ENCODE results near the gene DGAT2L6.
"Not testable (repeated sequence)": the region's sequence is repeated elsewhere in the genome, so short reads cannot be mapped to it uniquely, and the experiment has no call there.

Gene DGAT2L6

DNA sequence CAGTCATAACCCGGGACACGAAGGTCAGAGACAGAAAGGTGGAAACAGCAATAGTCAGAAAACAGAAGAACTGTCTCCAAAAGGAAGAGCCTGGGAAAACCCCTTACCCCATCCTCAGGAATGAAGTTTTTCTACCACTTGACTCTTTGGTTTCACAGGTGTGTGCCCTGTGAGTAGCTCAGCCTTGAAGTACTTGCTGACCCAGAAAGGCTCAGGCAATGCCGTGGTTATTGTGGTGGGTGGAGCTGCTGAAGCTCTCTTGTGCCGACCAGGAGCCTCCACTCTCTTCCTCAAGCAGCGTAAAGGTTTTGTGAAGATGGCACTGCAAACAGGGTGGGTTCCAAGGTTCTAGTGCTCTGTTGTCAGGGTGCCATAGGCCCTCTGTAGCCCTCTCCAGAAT lies 24.4 kb downstream of the DGAT2L6 start:
- no peak for DNase-seq

- no peak for DNase-seq
Observed at GRCh38 chrX:70208479-70208878, 31.2 kb downstream of the DGAT2L6 start.

GRCh38 chrX:70209570-70209969 lies 32.3 kb downstream of the DGAT2L6 start:
- not testable (repeated sequence) for DNase-seq

GRCh38 chrX:70219938-70220764 lies 42.9 kb downstream of the DGAT2L6 start:
- DNase-seq: no peak

- no peak for DNase-seq
Observed at GRCh38 chrX:70226048-70226447, 48.8 kb downstream of the DGAT2L6 start.

DNA sequence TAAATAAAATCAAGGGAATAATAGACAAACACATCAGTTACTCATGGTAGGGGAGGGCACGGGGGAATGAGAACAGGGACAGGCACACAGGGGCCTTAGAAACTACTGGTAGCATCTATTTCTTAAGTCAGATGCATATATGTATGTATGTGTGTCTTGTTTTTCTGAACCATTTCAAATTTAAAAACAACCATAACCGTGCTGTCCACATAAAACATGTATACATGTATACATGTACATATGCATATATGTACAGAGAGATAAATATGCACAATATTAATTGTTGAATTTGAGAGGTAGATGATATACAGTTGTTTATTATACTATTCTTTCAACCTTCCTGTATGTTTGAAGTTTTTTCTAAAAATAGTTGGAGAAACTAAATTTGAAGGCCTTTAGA lies 49.4 kb downstream of the DGAT2L6 start:
- DNase-seq: no peak

DNA sequence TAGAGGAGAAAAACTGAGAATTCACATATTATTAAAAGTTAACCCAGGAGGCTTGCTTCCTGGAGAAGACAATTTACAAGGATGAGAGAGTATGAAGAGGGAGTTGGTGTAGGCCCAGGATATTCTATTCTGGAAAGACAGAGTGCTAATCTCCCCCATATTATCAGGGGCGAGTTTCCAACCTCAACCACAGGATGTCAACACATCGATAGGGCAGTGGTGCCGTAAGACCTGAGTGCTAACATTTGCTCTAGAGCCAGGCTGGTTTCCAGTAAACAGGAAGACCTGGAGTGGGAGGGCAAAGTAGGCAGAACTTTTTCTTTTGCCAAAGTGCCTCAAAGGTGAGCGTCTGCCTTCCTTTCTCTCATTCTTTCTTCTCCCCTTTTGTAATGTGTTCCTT lies 54.4 kb downstream of the DGAT2L6 start:
- no peak for DNase-seq

DNA sequence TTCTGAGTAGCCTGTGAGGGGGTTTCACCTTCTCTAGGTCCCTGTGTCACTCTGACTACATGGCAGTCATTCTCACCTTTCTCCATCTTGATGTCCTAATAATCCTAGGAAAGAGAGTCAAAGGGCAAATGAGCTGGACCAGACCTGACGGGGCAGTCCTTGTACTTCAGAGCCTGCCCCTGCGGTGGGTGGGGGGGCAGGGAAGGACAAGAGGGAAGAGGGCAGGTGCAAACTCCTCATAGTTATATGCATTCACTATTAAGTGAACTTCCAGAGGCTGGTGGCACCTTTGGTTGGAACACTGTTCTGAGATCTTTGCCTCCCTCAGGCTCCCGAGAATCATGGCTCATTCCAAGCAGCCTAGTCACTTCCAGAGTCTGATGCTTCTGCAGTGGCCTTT lies 57.1 kb downstream of the DGAT2L6 start, which contains the start of gene AWAT1:
TSS of gene AWAT1 (plus strand) at position 301 of the 400 bp plus-strand sequence. CDS start at position 342, 41 bp downstream.
- DNase-seq: no peak

DNA sequence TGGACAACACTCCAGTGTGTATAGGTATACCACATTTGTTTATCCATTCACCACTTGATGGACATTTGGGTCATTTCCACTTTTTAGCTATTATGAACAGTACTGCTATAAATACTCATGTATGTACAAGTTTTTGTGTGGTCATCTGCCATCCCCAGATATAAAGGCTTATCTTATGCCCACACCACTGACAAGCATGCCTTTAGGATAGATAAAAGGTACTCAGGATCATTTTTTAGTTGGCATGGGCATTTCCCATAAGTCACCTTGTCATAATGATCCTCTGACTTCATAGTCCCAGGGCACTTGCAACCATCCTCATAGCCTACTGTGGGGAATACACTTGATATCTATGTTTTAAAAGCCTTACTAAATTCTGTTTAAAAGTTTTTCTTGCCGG lies 63.5 kb downstream of the DGAT2L6 start:
- DNase-seq: no peak

DNA sequence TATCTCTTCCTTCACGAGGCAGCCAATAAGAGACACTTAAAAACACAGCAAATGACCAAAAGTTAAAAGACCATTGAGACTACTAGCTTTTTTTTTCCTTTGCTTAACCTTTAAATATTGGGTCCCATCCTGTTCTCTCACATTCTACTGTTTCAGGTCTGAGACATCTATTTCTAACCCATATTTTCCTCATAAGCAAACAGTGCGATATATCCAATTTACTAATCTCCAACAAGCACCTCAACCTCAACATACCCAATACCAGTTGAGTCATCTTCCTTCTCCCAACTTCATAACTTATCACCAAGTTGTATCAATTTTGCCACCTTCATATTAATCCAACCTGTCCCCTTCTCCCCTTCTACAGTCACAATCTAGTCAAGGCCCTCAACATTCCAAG lies 64.2 kb downstream of the DGAT2L6 start:
- no peak for DNase-seq

DNA sequence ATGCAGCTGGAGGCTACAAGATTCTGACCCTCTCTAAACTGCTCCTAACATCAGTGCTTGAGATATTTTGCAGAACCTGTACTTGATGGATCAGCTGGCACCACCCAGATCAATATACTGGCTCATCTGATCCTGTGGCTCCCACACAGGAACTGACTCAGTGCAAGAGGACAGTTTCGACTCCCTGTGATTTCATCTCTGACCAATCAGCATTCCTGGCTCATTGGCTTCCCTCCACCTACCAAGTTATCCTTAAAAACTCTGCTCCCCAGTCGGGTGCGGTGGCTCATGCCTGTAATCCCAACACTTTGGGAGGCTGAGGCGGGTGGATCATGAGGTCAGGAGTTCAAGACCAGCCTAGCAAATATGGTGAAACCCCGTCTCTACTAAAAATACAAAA lies 66.3 kb downstream of the DGAT2L6 start:
- not testable (repeated sequence) for DNase-seq

DNA sequence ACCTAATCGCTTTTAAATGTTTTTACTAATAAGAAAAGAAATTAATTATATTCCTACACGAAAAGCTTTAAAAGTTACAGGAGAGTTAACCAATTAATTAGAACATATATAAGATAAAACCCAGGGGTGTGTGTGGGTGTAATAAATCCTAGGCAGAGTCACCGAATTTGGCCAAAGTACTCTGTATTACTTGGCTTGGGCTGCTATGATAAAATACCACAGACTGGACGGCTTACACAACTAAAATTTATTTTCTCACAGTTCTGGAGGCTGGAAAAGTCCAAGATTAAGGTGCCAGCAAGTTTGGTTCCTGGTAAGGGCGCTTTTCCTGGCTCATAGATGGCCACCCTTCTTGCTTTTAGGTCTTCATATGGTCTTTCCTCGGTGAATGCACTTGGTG lies 67.6 kb downstream of the DGAT2L6 start:
- DNase-seq: no peak

DNA sequence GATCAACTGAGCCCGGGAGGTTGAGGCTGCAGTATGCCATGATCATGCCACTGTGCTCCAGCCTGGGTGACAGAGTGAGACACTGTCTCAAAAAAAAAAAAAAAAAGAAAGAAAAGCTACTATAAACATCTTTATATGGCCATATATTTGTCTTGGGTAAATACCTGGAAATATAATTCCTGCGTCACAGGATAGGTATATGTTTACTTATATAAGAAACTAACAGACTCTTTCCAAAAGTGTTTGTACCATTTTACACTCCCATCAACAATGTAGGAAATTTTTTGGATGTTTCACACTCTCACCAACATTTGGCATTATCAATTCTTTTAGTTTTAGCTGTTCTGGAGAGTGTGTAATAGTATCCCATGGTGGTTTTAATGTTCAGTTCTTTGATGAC lies 70.0 kb downstream of the DGAT2L6 start:
- DNase-seq: no peak

DNA sequence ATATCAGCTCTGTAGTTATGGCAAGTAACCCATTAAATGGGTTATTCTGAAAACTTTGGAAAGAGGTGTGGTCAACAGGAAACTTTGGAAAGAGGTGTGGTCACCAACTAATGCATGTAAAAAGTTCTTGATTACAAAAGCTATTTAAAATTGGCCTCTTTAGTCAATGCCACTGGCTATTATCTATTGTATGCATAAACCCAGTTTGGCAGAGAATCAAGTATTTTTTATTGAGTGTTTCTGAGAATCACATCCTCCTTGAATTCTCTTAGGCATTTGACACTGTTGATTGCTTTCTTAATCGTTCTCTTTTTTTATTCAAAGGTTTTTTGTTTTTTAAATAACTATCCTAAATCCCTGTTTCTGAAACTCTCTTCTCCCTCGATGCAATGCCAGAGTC lies 75.2 kb downstream of the DGAT2L6 start:
- no peak for DNase-seq

- no peak for DNase-seq
Observed at GRCh38 chrX:70253377-70254062, 76.2 kb downstream of the DGAT2L6 start.

- no peak for DNase-seq
Observed at GRCh38 chrX:70254063-70254400, 76.7 kb downstream of the DGAT2L6 start.

- no peak for DNase-seq
Observed at GRCh38 chrX:70254909-70255308, 77.6 kb downstream of the DGAT2L6 start.
